Measurements from ENCODE around the gene CYP11A1.

CYP11A1 gene

DNA sequence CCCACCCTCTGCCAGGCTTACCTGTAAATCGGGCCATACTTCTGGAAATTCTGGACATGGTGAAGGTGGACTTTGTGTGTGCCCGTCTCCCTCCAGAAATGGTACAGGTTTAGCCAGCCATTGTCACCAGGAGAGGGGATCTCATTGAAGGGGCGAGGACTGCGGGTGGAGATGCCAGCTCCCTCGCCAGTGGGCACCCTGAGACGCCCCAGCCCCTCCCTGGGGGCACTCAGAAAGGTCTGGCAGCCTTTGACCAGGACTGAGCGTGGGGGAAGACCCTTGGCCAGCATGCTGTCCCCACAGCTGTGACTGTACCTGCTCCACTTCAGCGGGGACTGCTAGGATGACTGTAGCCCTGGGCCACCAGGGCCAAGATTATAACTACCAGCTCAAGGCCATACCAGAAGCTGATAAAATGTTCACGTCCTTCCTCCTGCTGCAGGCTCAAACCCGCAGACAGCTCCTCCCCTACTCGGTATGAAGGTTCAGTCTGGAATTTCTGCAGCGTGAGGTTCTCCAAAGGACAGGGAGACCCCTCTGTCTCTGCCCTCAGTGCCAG is at the start of gene CYP11A1:
CYP11A1 (minus strand) TSS at position 351 of the 559 bp plus-strand sequence; CDS start at position 290, 61 bp downstream.
- DNase-seq (ENCODE audit: low read depth in 2 of 2): no peak

DNA sequence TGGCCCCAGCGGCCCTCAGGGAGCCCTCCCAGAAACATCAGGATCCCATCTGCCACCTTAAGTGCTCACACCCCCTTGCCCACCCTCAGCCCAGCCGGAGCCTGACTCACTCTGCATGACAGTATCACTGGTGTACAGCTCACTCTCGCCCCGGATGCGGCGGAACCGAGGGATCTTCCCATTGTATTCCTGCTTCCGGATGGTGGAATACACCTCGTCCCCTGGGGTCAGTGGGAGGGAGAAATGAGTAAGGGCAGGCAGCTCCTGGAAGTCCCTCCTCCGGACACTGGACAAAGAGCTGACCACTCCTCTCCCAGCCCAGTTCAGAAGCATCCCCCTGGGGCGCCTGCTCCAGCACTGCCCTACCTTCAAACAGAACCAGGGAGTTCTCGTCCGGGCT is 49.8 kb upstream of the CYP11A1 start:
- no peak for DNase-seq (ENCODE audit: low read depth in 2 of 2)

DNA sequence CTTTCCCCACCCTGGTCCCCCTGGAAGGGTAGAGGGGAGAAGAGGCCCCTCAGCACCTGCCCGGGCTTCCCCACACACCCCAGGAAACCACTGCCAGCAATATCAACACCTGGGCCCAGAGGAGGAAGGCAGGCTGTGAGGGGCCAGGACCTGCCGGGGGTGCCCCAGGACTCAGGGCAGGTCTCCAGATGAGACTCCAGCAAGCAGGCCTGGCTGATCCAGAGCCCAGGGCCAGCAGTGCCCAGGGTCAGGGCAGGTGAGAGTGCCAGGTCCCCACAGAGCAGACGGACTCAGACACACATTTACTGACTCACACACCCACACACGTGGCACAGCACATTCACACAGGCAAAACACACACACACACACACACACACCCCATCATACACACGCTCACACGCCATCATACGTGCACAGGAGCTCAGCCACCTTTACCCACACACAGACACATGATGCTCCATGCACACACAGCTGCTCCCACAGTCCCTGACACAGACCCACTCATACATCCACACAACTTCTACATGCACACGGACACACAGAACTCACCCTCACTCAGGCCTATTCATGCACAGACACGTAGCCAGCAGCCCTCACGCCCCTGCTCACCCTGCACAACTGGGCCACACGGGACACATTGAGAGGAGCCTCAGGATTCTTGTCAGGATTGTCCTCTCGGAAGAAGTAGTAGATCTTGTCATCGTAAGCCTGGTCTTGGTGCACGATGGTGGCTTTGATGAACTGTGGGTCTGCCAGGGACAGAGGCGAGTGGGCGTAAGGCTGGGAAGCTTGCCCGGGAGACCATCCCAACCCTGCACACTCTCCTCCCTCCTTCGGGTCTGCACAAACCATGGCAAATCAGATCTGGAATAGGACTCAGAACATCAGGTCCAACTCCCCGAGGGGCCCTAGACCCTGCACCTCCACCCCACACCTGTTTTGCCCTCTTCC is 48.8 kb upstream of the CYP11A1 start:
- no peak for DNase-seq (ENCODE audit: low read depth in 2 of 2)

- DNase-seq (ENCODE audit: low read depth in 2 of 2): no peak
Measured at GRCh38 chr15:74414603-74415338, 47.3 kb upstream of the CYP11A1 start.

DNA sequence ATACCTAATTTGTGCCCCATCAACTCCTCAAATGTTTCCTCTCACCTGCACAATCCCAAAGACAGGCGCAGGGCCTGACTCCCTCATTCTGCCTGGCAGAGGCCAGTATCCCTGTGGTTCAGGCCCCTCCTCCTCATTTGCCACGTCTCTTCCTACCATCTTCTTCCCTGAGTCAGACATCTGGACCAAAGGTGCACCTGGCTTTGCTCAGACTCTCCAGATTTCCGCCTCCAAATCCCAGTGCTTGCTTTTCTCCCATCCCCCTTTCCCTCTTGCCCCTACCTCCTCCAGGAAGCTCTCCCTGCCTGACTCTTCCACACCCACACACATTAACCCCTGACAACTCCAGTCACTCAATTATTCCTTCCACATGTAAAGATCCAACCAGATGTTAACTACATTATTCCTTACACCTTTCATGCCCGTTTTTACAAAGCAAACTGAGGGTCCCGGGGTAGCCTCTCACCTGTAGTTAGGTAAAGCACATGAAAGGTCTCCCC is 46.7 kb upstream of the CYP11A1 start:
- no peak for DNase-seq (ENCODE audit: low read depth in 2 of 2)

GRCh38 chr15:74413350-74414080 is 46.1 kb upstream of the CYP11A1 start:
- no peak for DNase-seq (ENCODE audit: low read depth in 2 of 2)

GRCh38 chr15:74412159-74412558 is 44.7 kb upstream of the CYP11A1 start:
- DNase-seq (ENCODE audit: low read depth in 2 of 2): no peak

- DNase-seq (ENCODE audit: low read depth in 2 of 2): no peak
Measured at GRCh38 chr15:74411686-74412085, 44.2 kb upstream of the CYP11A1 start.

- no peak for DNase-seq (ENCODE audit: low read depth in 2 of 2)
Measured at GRCh38 chr15:74410502-74410901, 43.1 kb upstream of the CYP11A1 start.

DNA sequence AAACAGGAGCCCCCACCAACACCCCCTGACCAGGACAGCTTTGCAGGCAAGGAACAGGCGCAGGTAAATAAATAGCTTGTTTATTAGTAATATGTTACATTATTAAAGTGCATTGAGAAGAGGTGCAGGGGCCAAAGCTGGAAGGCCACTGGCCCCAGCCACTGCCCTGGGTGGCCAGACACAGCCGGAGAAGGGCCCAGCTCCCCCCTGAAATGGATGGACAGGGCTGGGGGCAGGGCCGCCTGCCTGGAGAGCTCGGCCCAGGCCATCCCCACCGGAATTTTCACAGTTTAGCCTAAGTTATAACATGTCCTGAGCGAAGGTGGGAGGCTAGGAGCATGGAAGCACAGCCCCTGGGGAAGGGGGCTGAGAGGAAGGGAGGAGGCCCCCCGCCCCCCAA is 41.8 kb upstream of the CYP11A1 start:
- DNase-seq (ENCODE audit: low read depth in 2 of 2): no peak

- no peak for DNase-seq (ENCODE audit: low read depth in 2 of 2)
Measured at GRCh38 chr15:74408815-74409214, 41.4 kb upstream of the CYP11A1 start.

GRCh38 chr15:74408385-74408784 is 40.9 kb upstream of the CYP11A1 start:
- DNase-seq (ENCODE audit: low read depth in 2 of 2): no peak

DNA sequence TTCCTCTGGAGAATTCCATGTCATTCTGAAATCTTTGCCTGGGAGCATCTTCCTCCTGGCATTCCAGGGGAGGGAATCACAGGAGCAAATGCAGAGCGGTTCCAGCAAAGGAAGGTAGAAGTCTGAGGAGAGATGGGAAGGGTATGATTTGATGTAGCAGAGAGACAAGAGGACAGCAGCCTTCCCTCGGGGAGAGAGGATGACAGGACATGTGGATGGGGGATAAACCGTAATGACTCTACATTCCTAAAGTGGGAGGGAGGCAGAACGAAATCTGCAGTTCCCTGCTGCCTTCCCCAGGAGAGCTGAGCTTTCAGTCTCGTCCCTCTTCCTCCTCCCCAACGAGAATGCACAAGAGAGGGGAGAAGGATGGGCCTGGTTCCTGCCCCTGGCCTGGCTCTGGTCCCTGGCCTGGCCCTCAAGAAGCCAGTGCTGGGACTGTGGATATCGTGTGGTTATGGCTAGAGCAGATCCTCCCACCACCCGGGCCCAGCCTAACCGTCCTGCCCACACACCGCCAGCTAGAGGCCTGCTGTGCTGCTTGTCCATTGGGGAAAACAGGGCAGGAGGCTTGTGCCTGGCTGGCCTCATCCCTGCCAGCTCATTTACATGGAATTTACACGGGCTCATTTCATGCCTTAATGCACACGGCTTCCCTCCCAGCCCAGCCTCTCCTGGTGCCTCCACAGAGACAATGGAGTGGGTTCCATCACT is 39.7 kb upstream of the CYP11A1 start:
- DNase-seq (ENCODE audit: low read depth in 2 of 2): peak; percentile 61 to 70

GRCh38 chr15:74406517-74406916 is 39.1 kb upstream of the CYP11A1 start:
- no peak for DNase-seq (ENCODE audit: low read depth in 2 of 2)

GRCh38 chr15:74405823-74406222 is 38.4 kb upstream of the CYP11A1 start:
- no peak for DNase-seq (ENCODE audit: low read depth in 2 of 2)

- DNase-seq (ENCODE audit: low read depth in 2 of 2): no peak
Measured at GRCh38 chr15:74403991-74404563, 36.6 kb upstream of the CYP11A1 start.

GRCh38 chr15:74403588-74403919 is 36.1 kb upstream of the CYP11A1 start:
- DNase-seq (ENCODE audit: low read depth in 2 of 2): no peak

GRCh38 chr15:74402873-74403587 is 35.6 kb upstream of the CYP11A1 start:
- DNase-seq (ENCODE audit: low read depth in 2 of 2): no peak

- DNase-seq (ENCODE audit: low read depth in 2 of 2): no peak
Measured at GRCh38 chr15:74402337-74402841, 34.9 kb upstream of the CYP11A1 start.
